Mesothelial cell of epicardium (in vitro differentiated cells): ENCODE results near the gene FLNA. TPM values are rescaled to one million over a fixed set of nuclear protein-coding genes. Genes with fewer than 3 reads are reported as not detected.

Experiments
- DNase-seq, 2 experiments: peaks; one replicate each; pipeline ENCODE4 v3.0.0; 2021; ENCODE audit warnings: low spot score in 2 of 2; ENCODE audit not compliant: unreplicated experiment in 2 of 2
- H3K27ac Mint-ChIP-seq: 2 replicates; pipeline ENCODE4 v1.8.0; 2021; ENCODE audit warnings: mixed read lengths
- H3K27me3 Mint-ChIP-seq: 2 replicates; pipeline ENCODE4 v1.8.0; 2021; ENCODE audit warnings: low read depth, mixed read lengths
- H3K36me3 Mint-ChIP-seq: 2 replicates; pipeline ENCODE4 v1.8.0; 2021; ENCODE audit warnings: mixed read lengths
- H3K4me1 Mint-ChIP-seq: 2 replicates; pipeline ENCODE4 v1.8.0; 2021; ENCODE audit warnings: mixed read lengths
- H3K4me3 Mint-ChIP-seq: 2 replicates; pipeline ENCODE4 v1.8.0; 2021; ENCODE audit warnings: mild to moderate bottlenecking, moderate library complexity, mixed read lengths
- H3K9me3 Mint-ChIP-seq: 2 replicates; pipeline ENCODE4 v1.8.0; 2021; ENCODE audit warnings: mixed read lengths
- total RNA-seq: library from RNA; stranded (reverse); gene quantifications from 3 replicates; pipeline ENCODE4 v1.2.1, GENCODE V29; 2021
- TF ChIP-seq, protein P1 (sequence below): fragments of 200-600 bp; sonication (generic); IDR thresholded peaks from one replicate; pipeline ENCODE4 v1.5.0; 2021; ENCODE audit warnings: antibody characterized with exemption; ENCODE audit not compliant: unreplicated experiment

Gene FLNA, protein sequence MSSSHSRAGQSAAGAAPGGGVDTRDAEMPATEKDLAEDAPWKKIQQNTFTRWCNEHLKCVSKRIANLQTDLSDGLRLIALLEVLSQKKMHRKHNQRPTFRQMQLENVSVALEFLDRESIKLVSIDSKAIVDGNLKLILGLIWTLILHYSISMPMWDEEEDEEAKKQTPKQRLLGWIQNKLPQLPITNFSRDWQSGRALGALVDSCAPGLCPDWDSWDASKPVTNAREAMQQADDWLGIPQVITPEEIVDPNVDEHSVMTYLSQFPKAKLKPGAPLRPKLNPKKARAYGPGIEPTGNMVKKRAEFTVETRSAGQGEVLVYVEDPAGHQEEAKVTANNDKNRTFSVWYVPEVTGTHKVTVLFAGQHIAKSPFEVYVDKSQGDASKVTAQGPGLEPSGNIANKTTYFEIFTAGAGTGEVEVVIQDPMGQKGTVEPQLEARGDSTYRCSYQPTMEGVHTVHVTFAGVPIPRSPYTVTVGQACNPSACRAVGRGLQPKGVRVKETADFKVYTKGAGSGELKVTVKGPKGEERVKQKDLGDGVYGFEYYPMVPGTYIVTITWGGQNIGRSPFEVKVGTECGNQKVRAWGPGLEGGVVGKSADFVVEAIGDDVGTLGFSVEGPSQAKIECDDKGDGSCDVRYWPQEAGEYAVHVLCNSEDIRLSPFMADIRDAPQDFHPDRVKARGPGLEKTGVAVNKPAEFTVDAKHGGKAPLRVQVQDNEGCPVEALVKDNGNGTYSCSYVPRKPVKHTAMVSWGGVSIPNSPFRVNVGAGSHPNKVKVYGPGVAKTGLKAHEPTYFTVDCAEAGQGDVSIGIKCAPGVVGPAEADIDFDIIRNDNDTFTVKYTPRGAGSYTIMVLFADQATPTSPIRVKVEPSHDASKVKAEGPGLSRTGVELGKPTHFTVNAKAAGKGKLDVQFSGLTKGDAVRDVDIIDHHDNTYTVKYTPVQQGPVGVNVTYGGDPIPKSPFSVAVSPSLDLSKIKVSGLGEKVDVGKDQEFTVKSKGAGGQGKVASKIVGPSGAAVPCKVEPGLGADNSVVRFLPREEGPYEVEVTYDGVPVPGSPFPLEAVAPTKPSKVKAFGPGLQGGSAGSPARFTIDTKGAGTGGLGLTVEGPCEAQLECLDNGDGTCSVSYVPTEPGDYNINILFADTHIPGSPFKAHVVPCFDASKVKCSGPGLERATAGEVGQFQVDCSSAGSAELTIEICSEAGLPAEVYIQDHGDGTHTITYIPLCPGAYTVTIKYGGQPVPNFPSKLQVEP (N-terminal part only)
- total RNA-seq: 1,336 to 1,412 TPM (median 1,356 TPM) in 3 replicates

DNA sequence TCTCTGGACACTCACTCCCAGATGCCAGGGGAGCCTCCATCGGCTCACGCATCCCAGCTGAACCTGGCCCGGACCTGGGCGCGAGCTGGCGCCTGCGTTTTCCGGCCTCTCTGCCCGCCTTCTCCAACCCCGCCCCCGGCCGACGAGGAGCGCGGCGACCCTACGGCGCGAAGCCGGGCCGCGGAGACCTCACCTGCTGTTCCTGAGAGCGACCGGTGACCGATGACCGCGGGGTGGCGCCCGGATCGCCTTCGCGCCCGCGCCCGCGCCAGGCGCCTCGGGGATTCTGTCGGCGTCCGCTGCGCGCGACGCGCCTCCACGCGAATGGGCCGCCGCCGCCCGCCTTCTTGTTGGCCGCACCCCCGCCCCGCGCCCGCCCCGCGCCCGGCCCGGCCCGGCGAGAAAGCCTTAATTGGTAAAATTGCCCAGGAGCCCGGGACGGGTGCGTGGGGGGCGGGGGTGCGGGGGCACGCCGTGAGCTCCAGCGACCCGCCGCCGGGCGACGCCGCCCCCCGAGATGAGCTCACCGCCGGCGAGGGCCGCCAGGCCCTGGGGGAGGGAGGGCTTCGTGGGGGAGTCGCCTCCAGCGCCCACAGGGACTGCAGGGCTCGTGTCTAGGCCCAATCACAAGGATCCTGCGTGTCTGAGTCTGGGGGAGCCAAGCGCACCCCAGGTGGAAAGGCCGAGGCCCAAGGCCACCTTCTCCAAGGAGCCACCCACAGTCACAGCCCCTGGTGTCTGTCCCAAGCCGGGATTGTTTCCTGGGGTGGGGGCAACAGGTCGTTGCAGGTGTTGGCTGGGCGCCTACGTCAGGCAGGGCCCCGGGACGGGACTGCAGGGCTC is at the start of gene FLNA:
Gene FLNA, minus strand, starts transcription at position 322 of the 843 bp plus-strand sequence. CDS start 3,389 bp downstream, outside the sequence.
- Mint-ChIP-seq H3K4me3 (peak within 1 kb of the TSS; percentile 60), H3K4me1 (peaks cover 24% of the 10 kb centered on the region), H3K9me3 (no peaks in the 10 kb centered on the region), H3K27me3 (no peaks in the 10 kb centered on the region), H3K36me3 (no peaks in the 10 kb centered on the region), H3K27ac (peak within 1 kb of the TSS; percentile 81)
- DNase-seq: no peak
- TF ChIP-seq, protein P1, sequence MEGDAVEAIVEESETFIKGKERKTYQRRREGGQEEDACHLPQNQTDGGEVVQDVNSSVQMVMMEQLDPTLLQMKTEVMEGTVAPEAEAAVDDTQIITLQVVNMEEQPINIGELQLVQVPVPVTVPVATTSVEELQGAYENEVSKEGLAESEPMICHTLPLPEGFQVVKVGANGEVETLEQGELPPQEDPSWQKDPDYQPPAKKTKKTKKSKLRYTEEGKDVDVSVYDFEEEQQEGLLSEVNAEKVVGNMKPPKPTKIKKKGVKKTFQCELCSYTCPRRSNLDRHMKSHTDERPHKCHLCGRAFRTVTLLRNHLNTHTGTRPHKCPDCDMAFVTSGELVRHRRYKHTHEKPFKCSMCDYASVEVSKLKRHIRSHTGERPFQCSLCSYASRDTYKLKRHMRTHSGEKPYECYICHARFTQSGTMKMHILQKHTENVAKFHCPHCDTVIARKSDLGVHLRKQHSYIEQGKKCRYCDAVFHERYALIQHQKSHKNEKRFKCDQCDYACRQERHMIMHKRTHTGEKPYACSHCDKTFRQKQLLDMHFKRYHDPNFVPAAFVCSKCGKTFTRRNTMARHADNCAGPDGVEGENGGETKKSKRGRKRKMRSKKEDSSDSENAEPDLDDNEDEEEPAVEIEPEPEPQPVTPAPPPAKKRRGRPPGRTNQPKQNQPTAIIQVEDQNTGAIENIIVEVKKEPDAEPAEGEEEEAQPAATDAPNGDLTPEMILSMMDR: no peak

- no peak overlapping the region for H3K4me3 Mint-ChIP-seq
- H3K36me3 Mint-ChIP-seq: peaks cover 2% of the 10 kb centered on the region
- H3K4me1 Mint-ChIP-seq: no peaks in the 10 kb centered on the region
- H3K27ac Mint-ChIP-seq: no peak overlapping the region
- H3K27me3 Mint-ChIP-seq: no peaks in the 10 kb centered on the region
- DNase-seq: no peak
- TF ChIP-seq, protein P1: no peak
- peaks cover 4% of the 10 kb centered on the region for H3K9me3 Mint-ChIP-seq
Observed at GRCh38 chrX:154420402-154420756, 45.9 kb upstream of the FLNA start.

DNA sequence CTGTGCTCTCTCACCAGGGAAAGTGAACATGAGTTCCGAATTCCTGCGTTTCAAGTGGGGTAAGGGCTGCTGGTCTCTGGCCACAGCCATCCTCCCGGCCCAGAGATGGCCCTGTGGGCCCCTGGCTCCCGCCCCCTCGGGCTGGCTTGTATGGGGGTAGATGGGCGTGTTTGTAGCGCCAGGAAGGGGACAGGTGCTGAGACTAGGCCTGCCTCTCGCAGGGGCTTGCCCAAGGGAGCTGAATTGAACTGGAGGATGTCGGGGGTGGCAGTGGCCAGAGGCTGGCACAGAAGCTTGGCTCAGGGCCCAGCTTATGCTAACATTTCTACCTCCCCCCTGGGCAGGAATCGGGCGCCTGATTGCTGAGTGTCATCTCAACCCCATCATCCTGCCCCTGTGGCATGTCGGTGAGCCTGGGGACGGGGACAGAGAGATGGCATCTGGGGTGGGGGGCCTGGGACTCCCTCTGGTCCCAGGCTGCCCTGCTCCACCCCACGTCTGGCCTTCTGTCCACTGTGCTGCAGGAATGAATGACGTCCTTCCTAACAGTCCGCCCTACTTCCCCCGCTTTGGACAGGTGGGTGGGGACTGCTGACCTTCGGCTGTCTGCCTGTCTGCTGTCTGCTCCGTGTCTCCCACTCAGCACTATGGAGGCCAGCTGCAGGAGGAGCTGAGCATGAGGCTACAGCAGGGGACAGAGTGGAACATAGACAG is 45.4 kb upstream of the FLNA start:
- no peak for DNase-seq
- H3K27me3 Mint-ChIP-seq: no peaks in the 10 kb centered on the region
- H3K36me3 Mint-ChIP-seq: peaks cover 2% of the 10 kb centered on the region

GRCh38 chrX:154419189-154419588 is 44.8 kb upstream of the FLNA start:
- TF ChIP-seq, protein P1: no peak
- Mint-ChIP-seq H3K27me3 (no peaks in the 10 kb centered on the region), H3K36me3 (peaks cover 2% of the 10 kb centered on the region), H3K27ac (no peak overlapping the region), H3K9me3 (peaks cover 3% of the 10 kb centered on the region), H3K4me1 (no peaks in the 10 kb centered on the region), H3K4me3 (no peak overlapping the region)
- no peak for DNase-seq

More for the DNA sequence above, 45.4 kb upstream of the FLNA start:
- TF ChIP-seq, protein P1: no peak
- Mint-ChIP-seq H3K4me3 (no peak overlapping the region), H3K4me1 (no peaks in the 10 kb centered on the region), H3K27ac (no peak overlapping the region), H3K9me3 (peaks cover 7% of the 10 kb centered on the region)
